Melanocyte of skin (primary cell): ENCODE results near the gene PLEKHO2. TPM values are rescaled to one million over a fixed set of nuclear protein-coding genes. Genes with fewer than 3 reads are reported as not detected.

Experiments used
- total RNA-seq, 2 donors: library from RNA; depleted of rRNA; stranded (reverse); fragments of >200 nt; gene quantifications; 2 replicates each; pipeline ENCODE4 v1.2.3, GENCODE V29; 2012

Gene PLEKHO2
- 10 to 100 TPM; 49.2 to 58.3 TPM for total RNA-seq

GRCh38 chr15:64841344-64842095 is at the start of gene PLEKHO2:
Gene PLEKHO2, plus strand, starts transcription at chr15:64841915. Its CDS starts 102 bp downstream, at chr15:64842017.

GRCh38 chr15:64825431-64826294 is 16.1 kb upstream of the PLEKHO2 start, which contains the start of gene PIF1:
Gene PIF1, minus strand, starts transcription at chr15:64825647. Its CDS starts 1,312 bp downstream, at chr15:64824335.

GRCh38 chr15:64911311-64912186 is 69.8 kb downstream of the PLEKHO2 start, which contains the start of gene ANKDD1A:
Gene ANKDD1A, plus strand, starts transcription at chr15:64911902. Its CDS starts 29 bp downstream, at chr15:64911931.

Other genes starting within 250 kb of the PLEKHO2 start
- under 1 TPM; under 0.01 to 0.34 TPM for gene RBPMS2, start 66.3 kb upstream of the PLEKHO2 start, total RNA-seq
- 10 to 100 TPM; 11.0 to 11.7 TPM for gene PIF1, start 16.3 kb upstream of the PLEKHO2 start, total RNA-seq
- gene ANKDD1A, start 70.0 kb downstream of the PLEKHO2 start, total RNA-seq = 1 to 10 TPM; 4.0 to 4.8 TPM
- gene SPG21, start 148.0 kb downstream of the PLEKHO2 start, total RNA-seq = 100 to 1,000 TPM in 1 of 2 donors, 10 to 100 TPM in 1; 98.4 to 104 TPM
- 10 to 100 TPM; 23.1 to 31.3 TPM for gene MTFMT, start 187.7 kb downstream of the PLEKHO2 start, total RNA-seq
- gene SLC51B, start 203.5 kb downstream of the PLEKHO2 start, total RNA-seq = not detected
- gene RASL12, start 226.1 kb downstream of the PLEKHO2 start, total RNA-seq = under 1 TPM; 0.33 to 0.69 TPM
- gene KBTBD13, start 234.8 kb downstream of the PLEKHO2 start, total RNA-seq = not detected